Measurements from ENCODE around the gene XPO6.

Gene XPO6

GRCh38 chr16:28208824-28209223 lies 2.9 kb downstream of the XPO6 start:
- peak overlapping the region; percentile 90 for H3K4me3 ChIP-seq (replicated peaks; ENCODE audit: low read depth, low read length)
- no peak for DNase-seq (ENCODE audit: extremely low read depth, low read depth)
- no peak for TF ChIP-seq CTCF (IDR thresholded peaks at IDR 0.05; ENCODE audit: low read depth, low read length, missing control alignments)

GRCh38 chr16:28208131-28208530 lies 3.6 kb downstream of the XPO6 start:
- no peak for TF ChIP-seq CTCF (IDR thresholded peaks at IDR 0.05; ENCODE audit: low read depth, low read length, missing control alignments)
- no peak for DNase-seq (ENCODE audit: extremely low read depth, low read depth)
- peak overlapping the region; percentile 90 for H3K4me3 ChIP-seq (replicated peaks; ENCODE audit: low read depth, low read length)

DNA sequence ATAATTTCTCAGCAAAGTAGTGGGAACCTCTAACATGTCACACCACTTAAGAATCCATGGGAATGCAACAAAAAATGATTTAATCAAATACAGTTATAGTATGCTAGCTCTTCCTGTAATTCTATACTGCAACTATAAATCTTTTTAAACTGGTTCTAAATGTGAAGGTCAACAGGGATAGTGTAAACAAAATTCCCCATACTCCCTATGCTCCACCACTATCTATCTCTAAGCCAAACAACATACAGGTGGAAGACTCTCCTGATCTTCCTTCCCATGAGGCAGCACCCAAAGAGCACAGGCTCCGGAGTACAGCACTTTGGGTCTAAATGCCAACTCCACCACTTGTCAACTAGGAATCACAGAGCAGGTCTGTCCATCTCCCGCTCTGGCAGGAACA lies 4.4 kb downstream of the XPO6 start:
- no peak overlapping the region for H3K4me3 ChIP-seq (replicated peaks; ENCODE audit: low read depth, low read length)
- DNase-seq (ENCODE audit: extremely low read depth, low read depth) = no peak
- no peak for TF ChIP-seq CTCF (IDR thresholded peaks at IDR 0.05; ENCODE audit: low read depth, low read length, missing control alignments)

- no peak for DNase-seq (ENCODE audit: extremely low read depth, low read depth)
- no peak overlapping the region for H3K4me3 ChIP-seq (replicated peaks; ENCODE audit: low read depth, low read length)
- TF ChIP-seq CTCF (IDR thresholded peaks at IDR 0.05; ENCODE audit: low read depth, low read length, missing control alignments) = no peak
Measured at GRCh38 chr16:28205974-28206373, 5.8 kb downstream of the XPO6 start.

DNA sequence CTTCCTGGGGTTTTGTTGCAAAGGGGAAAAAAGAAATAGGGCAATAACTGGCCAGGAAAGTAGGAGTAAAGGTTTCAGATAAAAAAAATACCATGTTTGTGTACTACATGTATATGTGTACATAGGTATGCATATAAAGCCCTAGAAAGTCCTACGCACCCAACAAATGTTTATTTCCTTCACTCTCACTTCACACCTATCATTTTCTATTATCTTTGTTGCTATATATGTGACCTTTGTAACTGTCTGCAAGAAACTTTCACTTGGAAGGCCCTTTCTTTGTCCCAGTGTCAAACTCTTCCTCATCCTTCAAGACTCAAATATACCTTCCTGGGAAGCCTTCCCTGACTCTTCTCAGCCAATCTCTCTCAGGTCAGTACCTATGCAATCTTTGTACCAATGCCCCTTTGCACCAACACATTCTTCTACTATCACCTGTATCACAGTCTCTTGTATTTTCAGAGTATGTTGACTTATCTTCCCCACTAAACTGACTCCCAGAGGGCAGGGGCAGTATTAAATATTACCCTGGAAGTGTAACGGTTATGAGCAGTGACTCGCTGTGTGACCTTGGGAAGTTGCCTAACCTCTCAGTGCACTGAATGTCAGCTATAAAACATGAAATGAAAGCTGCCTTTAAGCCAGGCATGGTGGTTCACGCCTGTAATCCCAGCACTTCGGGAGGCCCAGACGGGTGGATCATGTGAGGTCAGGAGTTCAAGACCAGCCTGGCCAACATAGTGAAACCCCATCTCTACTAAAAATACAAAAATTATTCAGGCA lies 6.5 kb downstream of the XPO6 start:
- no peak for TF ChIP-seq CTCF (IDR thresholded peaks at IDR 0.05; ENCODE audit: low read depth, low read length, missing control alignments)
- H3K4me3 ChIP-seq (replicated peaks; ENCODE audit: low read depth, low read length) = no peak overlapping the region
- no peak for DNase-seq (ENCODE audit: extremely low read depth, low read depth)

GRCh38 chr16:28204622-28205021 lies 7.1 kb downstream of the XPO6 start:
- no peak for DNase-seq (ENCODE audit: extremely low read depth, low read depth)
- no peak for TF ChIP-seq CTCF (IDR thresholded peaks at IDR 0.05; ENCODE audit: low read depth, low read length, missing control alignments)
- H3K4me3 ChIP-seq (replicated peaks; ENCODE audit: low read depth, low read length) = no peak overlapping the region

- no peak for DNase-seq (ENCODE audit: extremely low read depth, low read depth)
- H3K4me3 ChIP-seq (replicated peaks; ENCODE audit: low read depth, low read length) = no peak overlapping the region
- no peak for TF ChIP-seq CTCF (IDR thresholded peaks at IDR 0.05; ENCODE audit: low read depth, low read length, missing control alignments)
Measured at GRCh38 chr16:28204204-28204603, 7.6 kb downstream of the XPO6 start.
